ENCODE measurements around the gene BCL3.

- TF ChIP-seq CTCF (IDR thresholded peaks at IDR 0.05 in 4 of 5, conservative IDR thresholded peaks at IDR 0.05 in 1 of 5) (no peak), POLR2A (IDR thresholded peaks at IDR 0.05) (no peak)
Measured at GRCh38 chr19:44706506-44707236, 41.8 kb upstream of the BCL3 start.
